ENCODE data around the gene RASD2. TPM values are rescaled to one million over a fixed set of nuclear protein-coding genes. Genes with fewer than 3 reads are reported as not detected.

Gene RASD2
- total RNA-seq, 1 experiment from 2014 or later = 0.42 TPM

GRCh38 chr22:35496768-35497312 is 43.8 kb upstream of the RASD2 start:
- Mint-ChIP-seq H3K27me3 (ENCODE audit: low read depth) (peaks cover 66% of the 10 kb centered on the region), H3K4me3 (no peak overlapping the region), H3K36me3 (ENCODE audit: insufficient read depth in 1 of 3, low read depth in 3 of 3) (no peaks in the 10 kb centered on the region; a peak in 1 of 7 replicates), H3K4me1 (no peaks in the 10 kb centered on the region), H3K27ac (no peak overlapping the region), H3K9me3 (peaks cover 4 to 7% of the 10 kb centered on the region in 2 experiments; a peak in 3 of 5 replicates)
- H3K79me1 ChIP-seq (ENCODE audit: insufficient read depth, low read depth, low read length, poor library complexity, severe bottlenecking) = no peaks in the 10 kb centered on the region
- no peak overlapping the region for H2AFZ ChIP-seq (ENCODE audit: low read length)
- H3K4me1 ChIP-seq (ENCODE audit: insufficient read depth, low read length) = no peaks in the 10 kb centered on the region
- H2BK120ac ChIP-seq (ENCODE audit: low read depth, low read length, poor library complexity, severe bottlenecking) = no peak overlapping the region
- H2BK20ac ChIP-seq (ENCODE audit: low read depth, low read length, poor library complexity, severe bottlenecking) = no peak overlapping the region
- H4K5ac ChIP-seq (ENCODE audit: insufficient read length, low read depth, low read length) = no peak overlapping the region
- no peak overlapping the region for H4K8ac ChIP-seq (replicated peaks; ENCODE audit: insufficient read length, low read depth, low read length)
- TF ChIP-seq, protein P1, sequence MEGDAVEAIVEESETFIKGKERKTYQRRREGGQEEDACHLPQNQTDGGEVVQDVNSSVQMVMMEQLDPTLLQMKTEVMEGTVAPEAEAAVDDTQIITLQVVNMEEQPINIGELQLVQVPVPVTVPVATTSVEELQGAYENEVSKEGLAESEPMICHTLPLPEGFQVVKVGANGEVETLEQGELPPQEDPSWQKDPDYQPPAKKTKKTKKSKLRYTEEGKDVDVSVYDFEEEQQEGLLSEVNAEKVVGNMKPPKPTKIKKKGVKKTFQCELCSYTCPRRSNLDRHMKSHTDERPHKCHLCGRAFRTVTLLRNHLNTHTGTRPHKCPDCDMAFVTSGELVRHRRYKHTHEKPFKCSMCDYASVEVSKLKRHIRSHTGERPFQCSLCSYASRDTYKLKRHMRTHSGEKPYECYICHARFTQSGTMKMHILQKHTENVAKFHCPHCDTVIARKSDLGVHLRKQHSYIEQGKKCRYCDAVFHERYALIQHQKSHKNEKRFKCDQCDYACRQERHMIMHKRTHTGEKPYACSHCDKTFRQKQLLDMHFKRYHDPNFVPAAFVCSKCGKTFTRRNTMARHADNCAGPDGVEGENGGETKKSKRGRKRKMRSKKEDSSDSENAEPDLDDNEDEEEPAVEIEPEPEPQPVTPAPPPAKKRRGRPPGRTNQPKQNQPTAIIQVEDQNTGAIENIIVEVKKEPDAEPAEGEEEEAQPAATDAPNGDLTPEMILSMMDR (conservative IDR thresholded peaks at IDR 0.05) = no peak
- no CpG with 5 or more reads among the region's 6 CpGs for WGBS (ENCODE audit: extremely low coverage, insufficient read length, low lambda C conversion rate)
- no peak overlapping the region for H3T11ph ChIP-seq (ENCODE audit: low read length)
- no peak overlapping the region for H3K9ac ChIP-seq (ENCODE audit: extremely low read depth, insufficient read length, low read length)
- H4K91ac ChIP-seq (ENCODE audit: insufficient read length, low read depth, low read length) = no peak overlapping the region
- H3K4me2 ChIP-seq (ENCODE audit: insufficient read depth, insufficient read length, low read length) = no peak overlapping the region
- H3K14ac ChIP-seq (ENCODE audit: insufficient read depth, low read length) = no peak overlapping the region
- H3K56ac ChIP-seq (ENCODE audit: insufficient read length, low read depth, low read length) = no peak overlapping the region
- H3K4ac ChIP-seq (ENCODE audit: low read depth, low read length) = no peak overlapping the region
- H3K27ac ChIP-seq (ENCODE audit: insufficient read length, low read depth, low read length) = no peak overlapping the region
- no peaks in the 10 kb centered on the region for H3K9me3 ChIP-seq (ENCODE audit: control insufficient read depth, low read depth, low read length)
- H3K23me2 ChIP-seq (ENCODE audit: insufficient read length, low read depth, low read length, poor library complexity, severe bottlenecking) = no peaks in the 10 kb centered on the region
- H3K18ac ChIP-seq (ENCODE audit: insufficient read length, low read depth, low read length) = no peak overlapping the region
- H2AK5ac ChIP-seq (ENCODE audit: insufficient read length, low read length) = no peak overlapping the region
- H3K27me3 ChIP-seq (ENCODE audit: insufficient read depth, low read length) = no peaks in the 10 kb centered on the region; the same call in 1 of the 2 replicates
- H3K23ac ChIP-seq (ENCODE audit: insufficient read length, low read depth, low read length) = no peak overlapping the region
- H2BK15ac ChIP-seq (ENCODE audit: low read depth, low read length) = no peak overlapping the region
- no peak overlapping the region for H2BK5ac ChIP-seq (ENCODE audit: insufficient read length, low read length)
- no peak for DNase-seq
- no peak overlapping the region for H2BK12ac ChIP-seq (ENCODE audit: insufficient read length, low read depth, low read length)
- H3K79me2 ChIP-seq (ENCODE audit: insufficient read depth, low read length) = no peaks in the 10 kb centered on the region
- H4K20me1 ChIP-seq (ENCODE audit: control insufficient read depth, insufficient read depth, insufficient read length) = no peaks in the 10 kb centered on the region
